Measurements from ENCODE around the gene WDR83.

DNA sequence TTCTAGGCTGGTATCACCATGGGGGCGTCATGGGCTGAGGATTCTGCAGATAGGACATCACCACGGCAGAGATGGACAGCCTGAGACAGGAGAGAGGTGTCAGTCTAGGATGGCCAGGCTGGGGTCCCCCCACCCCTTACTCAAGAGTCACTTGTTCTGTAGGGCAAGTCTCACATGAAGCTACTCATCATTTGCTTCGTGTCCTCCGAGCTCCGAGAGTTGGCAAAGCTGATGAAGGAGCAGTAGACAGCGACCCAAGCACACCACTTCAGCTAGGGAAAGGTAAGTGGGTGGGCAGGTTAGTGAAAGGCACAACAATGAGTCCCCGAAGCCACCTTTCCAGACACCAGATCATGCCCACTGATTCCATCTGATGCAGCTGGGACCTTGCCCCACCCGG, 1.7 kb downstream of the WDR83 start:
- TF ChIP-seq, protein P1, sequence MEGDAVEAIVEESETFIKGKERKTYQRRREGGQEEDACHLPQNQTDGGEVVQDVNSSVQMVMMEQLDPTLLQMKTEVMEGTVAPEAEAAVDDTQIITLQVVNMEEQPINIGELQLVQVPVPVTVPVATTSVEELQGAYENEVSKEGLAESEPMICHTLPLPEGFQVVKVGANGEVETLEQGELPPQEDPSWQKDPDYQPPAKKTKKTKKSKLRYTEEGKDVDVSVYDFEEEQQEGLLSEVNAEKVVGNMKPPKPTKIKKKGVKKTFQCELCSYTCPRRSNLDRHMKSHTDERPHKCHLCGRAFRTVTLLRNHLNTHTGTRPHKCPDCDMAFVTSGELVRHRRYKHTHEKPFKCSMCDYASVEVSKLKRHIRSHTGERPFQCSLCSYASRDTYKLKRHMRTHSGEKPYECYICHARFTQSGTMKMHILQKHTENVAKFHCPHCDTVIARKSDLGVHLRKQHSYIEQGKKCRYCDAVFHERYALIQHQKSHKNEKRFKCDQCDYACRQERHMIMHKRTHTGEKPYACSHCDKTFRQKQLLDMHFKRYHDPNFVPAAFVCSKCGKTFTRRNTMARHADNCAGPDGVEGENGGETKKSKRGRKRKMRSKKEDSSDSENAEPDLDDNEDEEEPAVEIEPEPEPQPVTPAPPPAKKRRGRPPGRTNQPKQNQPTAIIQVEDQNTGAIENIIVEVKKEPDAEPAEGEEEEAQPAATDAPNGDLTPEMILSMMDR (conservative IDR thresholded peaks at IDR 0.05; ENCODE audit: low read depth, low read length), result no peak
- TF ChIP-seq MAFK (IDR thresholded peaks at IDR 0.05; ENCODE audit: low read depth, low read length), result no peak
- no peak for TF ChIP-seq POLR2A (IDR thresholded peaks at IDR 0.05; ENCODE audit: low read depth, low read length)
- no peak for TF ChIP-seq RAD21 (IDR thresholded peaks at IDR 0.05; ENCODE audit: low read length)
- TF ChIP-seq BHLHE40 (IDR thresholded peaks at IDR 0.05; ENCODE audit: low read depth, low read length), result no peak
- TF ChIP-seq MXI1 (IDR thresholded peaks at IDR 0.05; ENCODE audit: borderline replicate concordance, low read depth, low read length), result no peak
- TF ChIP-seq, protein P2, sequence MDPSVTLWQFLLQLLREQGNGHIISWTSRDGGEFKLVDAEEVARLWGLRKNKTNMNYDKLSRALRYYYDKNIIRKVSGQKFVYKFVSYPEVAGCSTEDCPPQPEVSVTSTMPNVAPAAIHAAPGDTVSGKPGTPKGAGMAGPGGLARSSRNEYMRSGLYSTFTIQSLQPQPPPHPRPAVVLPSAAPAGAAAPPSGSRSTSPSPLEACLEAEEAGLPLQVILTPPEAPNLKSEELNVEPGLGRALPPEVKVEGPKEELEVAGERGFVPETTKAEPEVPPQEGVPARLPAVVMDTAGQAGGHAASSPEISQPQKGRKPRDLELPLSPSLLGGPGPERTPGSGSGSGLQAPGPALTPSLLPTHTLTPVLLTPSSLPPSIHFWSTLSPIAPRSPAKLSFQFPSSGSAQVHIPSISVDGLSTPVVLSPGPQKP (IDR thresholded peaks at IDR 0.05; ENCODE audit: borderline replicate concordance, low read depth, low read length), result no peak
- no peak for TF ChIP-seq RFX5 (IDR thresholded peaks at IDR 0.05; ENCODE audit: low read depth, low read length)
- TF ChIP-seq, protein P3, sequence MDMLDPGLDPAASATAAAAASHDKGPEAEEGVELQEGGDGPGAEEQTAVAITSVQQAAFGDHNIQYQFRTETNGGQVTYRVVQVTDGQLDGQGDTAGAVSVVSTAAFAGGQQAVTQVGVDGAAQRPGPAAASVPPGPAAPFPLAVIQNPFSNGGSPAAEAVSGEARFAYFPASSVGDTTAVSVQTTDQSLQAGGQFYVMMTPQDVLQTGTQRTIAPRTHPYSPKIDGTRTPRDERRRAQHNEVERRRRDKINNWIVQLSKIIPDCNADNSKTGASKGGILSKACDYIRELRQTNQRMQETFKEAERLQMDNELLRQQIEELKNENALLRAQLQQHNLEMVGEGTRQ (IDR thresholded peaks at IDR 0.05; ENCODE audit: low read depth, low read length), result no peak
- TF ChIP-seq NFE2L2 (IDR thresholded peaks at IDR 0.05; ENCODE audit: low read depth, low read length), result no peak
- no peak for TF ChIP-seq SMC3 (IDR thresholded peaks at IDR 0.05; ENCODE audit: low read depth, low read length)
- TF ChIP-seq MAZ (IDR thresholded peaks at IDR 0.05; ENCODE audit: borderline replicate concordance, low read depth, low read length), result no peak
